Panc1 (cell line): ENCODE measurements around the gene TMEM219. TPM values are rescaled to one million over a fixed set of nuclear protein-coding genes. Genes with fewer than 3 reads are reported as not detected.

Source experiments
- ATAC-seq: fragments of 200-7000 bp; cut with Tn5 transposase; 2 replicates; pipeline ENCODE4 v1.9.1; 2020; ENCODE audit warnings: mild to moderate bottlenecking, moderate library complexity
- BruUV-seq: library from RNA; stranded (reverse); fragments of 400-500 nt; replicated peaks from 2 replicates; lab custom pipeline; 2021; lab: Mats Ljungman, UMichigan
- CTCF ChIA-PET: fragments of 300-600 bp; sonication (Branson Sonifier 250); formaldehyde crosslinking; loops from one replicate; lab custom pipeline; 2022; ENCODE audit warnings: antibody characterized with exemption; lab: Charles Lee
- POLR2A ChIA-PET: fragments of 300-600 bp; sonication (Branson Sonifier 250); formaldehyde crosslinking; loops from one replicate; lab custom pipeline; 2022; ENCODE audit warnings: antibody characterized with exemption; lab: Charles Lee
- DNase-seq: peaks from one replicate; pipeline ENCODE4 v3.0.0-alpha.2; 2010; ENCODE audit warnings: low read depth, low spot score
- H3K27ac ChIP-seq: 2 replicates; pipeline ENCODE4 v1.5.1; 2011; ENCODE audit warnings: mild to moderate bottlenecking, low read length, inconsistent platforms
- H3K27me3 ChIP-seq: fragments of 200-500 bp; sonication (Bioruptor generic); 2 replicates; pipeline ENCODE4 v1.6.0; 2014; ENCODE audit warnings: low read length, inconsistent platforms; ENCODE audit not compliant: control insufficient read depth, insufficient read depth
- H3K36me3 ChIP-seq: fragments of 200-500 bp; sonication (Bioruptor generic); 2 replicates; pipeline ENCODE4 v1.5.1; 2014; ENCODE audit warnings: inconsistent platforms, mild to moderate bottlenecking, low read length, moderate library complexity; ENCODE audit not compliant: control insufficient read depth, insufficient read depth
- H3K4me1 ChIP-seq: 2 replicates; pipeline ENCODE4 v1.5.1; 2011; ENCODE audit warnings: inconsistent platforms, mild to moderate bottlenecking, low read length, moderate library complexity; ENCODE audit not compliant: control insufficient read depth, insufficient read depth
- H3K4me3 ChIP-seq, 2 experiments: 2 replicates each; pipeline ENCODE4 v1.5.1; 2011 to 2012; ENCODE audit warnings: low read depth in 2 of 2, low read length in 2 of 2, mild to moderate bottlenecking in 2 of 2, inconsistent platforms in 1 of 2, moderate library complexity in 1 of 2
- H3K9me3 ChIP-seq: fragments of 200-500 bp; sonication (Bioruptor generic); 2 replicates; pipeline ENCODE4 v1.5.1; 2014; ENCODE audit warnings: low read depth, mild to moderate bottlenecking, inconsistent platforms, low read length, moderate library complexity; ENCODE audit not compliant: control insufficient read depth, insufficient read depth
- CTCF ChIP-seq: fragments of 450-650 bp; IDR thresholded peaks from 2 replicates; pipeline ENCODE4 v1.5.1; 2017; ENCODE audit warnings: mild to moderate bottlenecking
- POLR2AphosphoS5 ChIP-seq: IDR thresholded peaks from 2 replicates; pipeline ENCODE4 v1.6.1; 2012; ENCODE audit warnings: mild to moderate bottlenecking, low read depth, low read length, moderate library complexity
- REST ChIP-seq, 2 experiments: IDR thresholded peaks; 2 replicates each; pipeline ENCODE4 v1.6.1; 2011 to 2012; ENCODE audit warnings: low read depth in 2 of 2, control low read depth in 1 of 2, low read length in 1 of 2, mild to moderate bottlenecking in 1 of 2, moderate library complexity in 1 of 2; ENCODE audit not compliant: insufficient read depth in 1 of 2
- SIN3A ChIP-seq: IDR thresholded peaks from 2 replicates; pipeline ENCODE4 v1.6.1; 2012; ENCODE audit warnings: low read depth, mild to moderate bottlenecking, low read length, moderate library complexity, borderline replicate concordance; ENCODE audit not compliant: insufficient read depth
- TCF7L2 ChIP-seq: IDR thresholded peaks from 2 replicates; pipeline ENCODE4 v1.6.1; 2011; ENCODE audit warnings: mild to moderate bottlenecking, low read depth, low read length, inconsistent platforms
- in situ Hi-C: cut with HindIII; loops from 2 replicates; pipeline ENCODE4 v1.10.0; 2016; ENCODE audit warnings: low sequenced_read_pairs, low pct_unique_long_range_greater_than_20kb
- intact Hi-C: fragments of 100-400 bp; cut with micrococcal nuclease; formaldehyde crosslinking; loops from one replicate; pipeline ENCODE4 v1.10.0; 2022; ENCODE audit not compliant: unreplicated experiment
- total RNA-seq: library from RNA; stranded (reverse); gene quantifications from one replicate; pipeline ENCODE4 v1.2.1, GENCODE V29; 2021; ENCODE audit not compliant: unreplicated experiment

Gene TMEM219
- total RNA-seq, 1 experiment from 2014 or later = 161 TPM

- ATAC-seq = no peak
- Histone ChIP-seq H3K27me3 (no peaks in the 10 kb centered on the region), H3K36me3 (peaks cover 3% of the 10 kb centered on the region; the same call in 1 of the 2 replicates), H3K4me3 (no peak overlapping the region), H3K9me3 (no peaks in the 10 kb centered on the region), H3K27ac (no peak overlapping the region), H3K4me1 (no peaks in the 10 kb centered on the region)
- BruUV-seq = no TSS peak
- intact Hi-C loops (loop anchor here (10.0 kb wide), 1 partner anchor 111 kb away; the partner anchor contains the start of gene C16orf92), in situ Hi-C loops (no loop called here)
- CTCF ChIA-PET = no interaction called here
- POLR2A ChIA-PET = interaction anchor here (0.7 kb wide), 1 partner anchor 13 kb away, joined by 8 read pairs; the partner anchor contains the start of gene ASPHD1
- TF ChIP-seq POLR2AphosphoS5 (no peak), SIN3A (no peak), CTCF (no peak), REST (IDR thresholded peaks at IDR 0.05; ENCODE audit: insufficient read depth in 1 of 2, low read depth in 2 of 2, low read length in 1 of 2) (no peak), TCF7L2 (no peak)
- no peak for DNase-seq
These were observed 48.4 kb upstream of the TMEM219 start for GRCh38 chr16:29913514-29913913.

GRCh38 chr16:29915590-29916247 lies 46.2 kb upstream of the TMEM219 start:
- ATAC-seq (no peak), DNase-seq (no peak)
- ChIA-PET POLR2A (no interaction called here), CTCF (interaction anchor here (0.6 kb wide), 1 partner anchor 13 kb away, joined by 4 read pairs; no protein-coding TSS in a partner anchor)
- no peaks in the 10 kb centered on the region for H3K27me3 ChIP-seq
- no peaks in the 10 kb centered on the region for H3K9me3 ChIP-seq
- no peaks in the 10 kb centered on the region for H3K4me1 ChIP-seq
- H3K27ac ChIP-seq = no peak overlapping the region
- H3K36me3 ChIP-seq = peaks cover 11% of the 10 kb centered on the region; the same call in 1 of the 2 replicates
- in situ Hi-C loops = no loop called here
- TF ChIP-seq REST (IDR thresholded peaks at IDR 0.05; ENCODE audit: insufficient read depth in 1 of 2, low read depth in 2 of 2, low read length in 1 of 2) = no peak
- TF ChIP-seq TCF7L2 = no peak
- no peak for TF ChIP-seq CTCF
- no peak for TF ChIP-seq SIN3A
- BruUV-seq = TSS peak; percentile 48
- no peak overlapping the region for H3K4me3 ChIP-seq
- intact Hi-C loops = loop anchor here (10.0 kb wide), 1 partner anchor 109 kb away; the partner anchor contains the start of gene C16orf92
